Panc1 (cell line): Measurements from ENCODE around the gene CAV2. TPM values are rescaled to one million over a fixed set of nuclear protein-coding genes. Genes with fewer than 3 reads are reported as not detected.

Experiments
- ATAC-seq: fragments of 200-7000 bp; cut with Tn5 transposase; 2 replicates; pipeline ENCODE4 v1.9.1; 2020; ENCODE audit warnings: mild to moderate bottlenecking, moderate library complexity
- BruUV-seq: library from RNA; stranded (reverse); fragments of 400-500 nt; replicated peaks from 2 replicates; lab custom pipeline; 2021; lab: Mats Ljungman, UMichigan
- CTCF ChIA-PET: fragments of 300-600 bp; sonication (Branson Sonifier 250); formaldehyde crosslinking; loops from one replicate; lab custom pipeline; 2022; ENCODE audit warnings: antibody characterized with exemption; lab: Charles Lee
- POLR2A ChIA-PET: fragments of 300-600 bp; sonication (Branson Sonifier 250); formaldehyde crosslinking; loops from one replicate; lab custom pipeline; 2022; ENCODE audit warnings: antibody characterized with exemption; lab: Charles Lee
- DNase-seq: peaks from one replicate; pipeline ENCODE4 v3.0.0-alpha.2; 2010; ENCODE audit warnings: low read depth, low spot score
- H3K27ac ChIP-seq: 2 replicates; pipeline ENCODE4 v1.5.1; 2011; ENCODE audit warnings: mild to moderate bottlenecking, low read length, inconsistent platforms
- H3K27me3 ChIP-seq: fragments of 200-500 bp; sonication (Bioruptor generic); 2 replicates; pipeline ENCODE4 v1.6.0; 2014; ENCODE audit warnings: low read length, inconsistent platforms; ENCODE audit not compliant: control insufficient read depth, insufficient read depth
- H3K36me3 ChIP-seq: fragments of 200-500 bp; sonication (Bioruptor generic); 2 replicates; pipeline ENCODE4 v1.5.1; 2014; ENCODE audit warnings: inconsistent platforms, mild to moderate bottlenecking, low read length, moderate library complexity; ENCODE audit not compliant: control insufficient read depth, insufficient read depth
- H3K4me1 ChIP-seq: 2 replicates; pipeline ENCODE4 v1.5.1; 2011; ENCODE audit warnings: inconsistent platforms, mild to moderate bottlenecking, low read length, moderate library complexity; ENCODE audit not compliant: control insufficient read depth, insufficient read depth
- H3K4me3 ChIP-seq, 2 experiments: 2 replicates each; pipeline ENCODE4 v1.5.1; 2011 to 2012; ENCODE audit warnings: low read depth in 2 of 2, low read length in 2 of 2, mild to moderate bottlenecking in 2 of 2, inconsistent platforms in 1 of 2, moderate library complexity in 1 of 2
- H3K9me3 ChIP-seq: fragments of 200-500 bp; sonication (Bioruptor generic); 2 replicates; pipeline ENCODE4 v1.5.1; 2014; ENCODE audit warnings: low read depth, mild to moderate bottlenecking, inconsistent platforms, low read length, moderate library complexity; ENCODE audit not compliant: control insufficient read depth, insufficient read depth
- CTCF ChIP-seq: fragments of 450-650 bp; IDR thresholded peaks from 2 replicates; pipeline ENCODE4 v1.5.1; 2017; ENCODE audit warnings: mild to moderate bottlenecking
- POLR2AphosphoS5 ChIP-seq: IDR thresholded peaks from 2 replicates; pipeline ENCODE4 v1.6.1; 2012; ENCODE audit warnings: mild to moderate bottlenecking, low read depth, low read length, moderate library complexity
- REST ChIP-seq, 2 experiments: IDR thresholded peaks; 2 replicates each; pipeline ENCODE4 v1.6.1; 2011 to 2012; ENCODE audit warnings: low read depth in 2 of 2, control low read depth in 1 of 2, low read length in 1 of 2, mild to moderate bottlenecking in 1 of 2, moderate library complexity in 1 of 2; ENCODE audit not compliant: insufficient read depth in 1 of 2
- SIN3A ChIP-seq: IDR thresholded peaks from 2 replicates; pipeline ENCODE4 v1.6.1; 2012; ENCODE audit warnings: low read depth, mild to moderate bottlenecking, low read length, moderate library complexity, borderline replicate concordance; ENCODE audit not compliant: insufficient read depth
- TCF7L2 ChIP-seq: IDR thresholded peaks from 2 replicates; pipeline ENCODE4 v1.6.1; 2011; ENCODE audit warnings: mild to moderate bottlenecking, low read depth, low read length, inconsistent platforms
- in situ Hi-C: cut with HindIII; loops from 2 replicates; pipeline ENCODE4 v1.10.0; 2016; ENCODE audit warnings: low sequenced_read_pairs, low pct_unique_long_range_greater_than_20kb
- intact Hi-C: fragments of 100-400 bp; cut with micrococcal nuclease; formaldehyde crosslinking; loops from one replicate; pipeline ENCODE4 v1.10.0; 2022; ENCODE audit not compliant: unreplicated experiment
- total RNA-seq: library from RNA; stranded (reverse); gene quantifications from one replicate; pipeline ENCODE4 v1.2.1, GENCODE V29; 2021; ENCODE audit not compliant: unreplicated experiment

The CAV2 gene
- total RNA-seq, 1 experiment from 2014 or later = 217 TPM

- Histone ChIP-seq H3K4me1 (no peaks in the 10 kb centered on the region), H3K9me3 (no peaks in the 10 kb centered on the region; the same call in 1 of the 2 replicates), H3K27me3 (no peaks in the 10 kb centered on the region), H3K27ac (peak overlapping the region; percentile 67), H3K4me3 (no peak overlapping the region), H3K36me3 (no peaks in the 10 kb centered on the region)
- in situ Hi-C loops = no loop called here
- DNase-seq = no peak
- BruUV-seq = no TSS peak
- intact Hi-C loops = no loop called here
- ATAC-seq = no peak
- ChIA-PET CTCF (no interaction called here), POLR2A (no interaction called here)
- TF ChIP-seq TCF7L2 (no peak), CTCF (no peak), POLR2AphosphoS5 (no peak), REST (IDR thresholded peaks at IDR 0.05; ENCODE audit: insufficient read depth in 1 of 2, low read depth in 2 of 2, low read length in 1 of 2) (no peak)
Observed at GRCh38 chr7:116468534-116468933, 31.0 kb upstream of the CAV2 start.

- TF ChIP-seq POLR2AphosphoS5 (no peak), SIN3A (no peak), TCF7L2 (no peak), REST (IDR thresholded peaks at IDR 0.05; ENCODE audit: insufficient read depth in 1 of 2, low read depth in 2 of 2, low read length in 1 of 2) (no peak), CTCF (no peak)
- H3K9me3 ChIP-seq = no peaks in the 10 kb centered on the region
- no peak overlapping the region for H3K4me3 ChIP-seq
- DNase-seq (no peak), ATAC-seq (peak; percentile 68)
- POLR2A ChIA-PET = no interaction called here
- no TSS peak for BruUV-seq
- no peaks in the 10 kb centered on the region; the same call in 1 of the 2 replicates for H3K36me3 ChIP-seq
- peak overlapping the region; percentile 52; the same call in 1 of the 2 replicates for H3K27ac ChIP-seq
- H3K4me1 ChIP-seq = peaks cover 4% of the 10 kb centered on the region
- no peaks in the 10 kb centered on the region for H3K27me3 ChIP-seq
- intact Hi-C loops (no loop called here), in situ Hi-C loops (no loop called here)
- CTCF ChIA-PET = no interaction called here
Observed at GRCh38 chr7:116477625-116478024, 21.9 kb upstream of the CAV2 start.
